ENCODE data around the gene ADCY7. TPM values are rescaled to one million over a fixed set of nuclear protein-coding genes. Genes with fewer than 3 reads are reported as not detected.

The ADCY7 gene
- total RNA-seq, 1 donor from 2014 or later: 128 TPM

DNA sequence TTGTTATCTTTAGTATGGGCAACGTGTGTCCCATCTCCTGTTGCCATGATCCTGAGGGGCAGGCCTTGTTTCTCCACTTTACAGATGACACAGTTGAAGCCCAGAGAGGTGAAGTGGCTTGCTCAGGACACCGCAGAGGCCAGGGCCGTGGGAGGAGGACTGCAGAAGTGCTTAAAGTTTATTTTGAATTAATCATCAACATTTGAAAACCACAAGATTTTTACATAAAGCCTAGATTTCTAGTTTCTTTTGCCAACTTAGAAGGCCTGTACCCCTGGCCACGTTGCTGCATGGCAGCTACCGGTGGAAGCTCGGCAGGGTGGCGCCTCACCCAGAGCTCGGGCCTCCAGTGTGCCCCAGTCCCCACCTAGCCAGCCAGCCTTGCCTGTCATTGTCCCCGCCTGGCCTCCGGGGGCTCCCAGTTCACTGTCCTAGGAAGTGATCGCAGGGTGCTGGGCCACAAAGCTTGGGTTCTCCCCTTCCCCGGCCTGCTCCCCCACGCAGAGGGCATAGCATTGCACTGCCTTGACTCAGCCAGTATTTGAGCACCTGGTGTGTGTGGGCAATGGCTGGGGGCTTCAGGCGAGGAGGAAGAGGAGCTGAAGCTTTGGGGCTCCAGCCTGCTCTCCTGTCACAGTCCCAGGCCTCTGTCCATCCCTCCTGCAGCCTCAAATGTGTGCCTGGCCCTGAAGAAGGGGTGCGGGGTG, 14.8 kb upstream of the ADCY7 start:
- Mint-ChIP-seq H3K9me3 (no peaks in the 10 kb centered on the region), H3K27ac (no peak overlapping the region), H3K27me3 (no peaks in the 10 kb centered on the region), H3K4me3 (no peak overlapping the region), H3K36me3 (ENCODE audit: low read depth) (no peaks in the 10 kb centered on the region), H3K4me1 (peaks cover 5% of the 10 kb centered on the region)
- TF ChIP-seq, protein P1, sequence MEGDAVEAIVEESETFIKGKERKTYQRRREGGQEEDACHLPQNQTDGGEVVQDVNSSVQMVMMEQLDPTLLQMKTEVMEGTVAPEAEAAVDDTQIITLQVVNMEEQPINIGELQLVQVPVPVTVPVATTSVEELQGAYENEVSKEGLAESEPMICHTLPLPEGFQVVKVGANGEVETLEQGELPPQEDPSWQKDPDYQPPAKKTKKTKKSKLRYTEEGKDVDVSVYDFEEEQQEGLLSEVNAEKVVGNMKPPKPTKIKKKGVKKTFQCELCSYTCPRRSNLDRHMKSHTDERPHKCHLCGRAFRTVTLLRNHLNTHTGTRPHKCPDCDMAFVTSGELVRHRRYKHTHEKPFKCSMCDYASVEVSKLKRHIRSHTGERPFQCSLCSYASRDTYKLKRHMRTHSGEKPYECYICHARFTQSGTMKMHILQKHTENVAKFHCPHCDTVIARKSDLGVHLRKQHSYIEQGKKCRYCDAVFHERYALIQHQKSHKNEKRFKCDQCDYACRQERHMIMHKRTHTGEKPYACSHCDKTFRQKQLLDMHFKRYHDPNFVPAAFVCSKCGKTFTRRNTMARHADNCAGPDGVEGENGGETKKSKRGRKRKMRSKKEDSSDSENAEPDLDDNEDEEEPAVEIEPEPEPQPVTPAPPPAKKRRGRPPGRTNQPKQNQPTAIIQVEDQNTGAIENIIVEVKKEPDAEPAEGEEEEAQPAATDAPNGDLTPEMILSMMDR (IDR thresholded peaks at IDR 0.05): no peak
- intact Hi-C loops (cut with micrococcal nuclease): no loop called here
- no peak for DNase-seq
- CTCF ChIA-PET: interaction anchor here (1.3 to 1.7 kb wide), 2 partner anchors 22 to 103 kb away, joined by 4 to 5 read pairs; no protein-coding TSS in a partner anchor
- POLR2A ChIA-PET: interaction anchor here (0.6 to 1.0 kb wide), 2 partner anchors 33 to 86 kb away, joined by 3 to 4 read pairs; no protein-coding TSS in a partner anchor
- no peak for ATAC-seq (ENCODE audit: low read depth)

DNA sequence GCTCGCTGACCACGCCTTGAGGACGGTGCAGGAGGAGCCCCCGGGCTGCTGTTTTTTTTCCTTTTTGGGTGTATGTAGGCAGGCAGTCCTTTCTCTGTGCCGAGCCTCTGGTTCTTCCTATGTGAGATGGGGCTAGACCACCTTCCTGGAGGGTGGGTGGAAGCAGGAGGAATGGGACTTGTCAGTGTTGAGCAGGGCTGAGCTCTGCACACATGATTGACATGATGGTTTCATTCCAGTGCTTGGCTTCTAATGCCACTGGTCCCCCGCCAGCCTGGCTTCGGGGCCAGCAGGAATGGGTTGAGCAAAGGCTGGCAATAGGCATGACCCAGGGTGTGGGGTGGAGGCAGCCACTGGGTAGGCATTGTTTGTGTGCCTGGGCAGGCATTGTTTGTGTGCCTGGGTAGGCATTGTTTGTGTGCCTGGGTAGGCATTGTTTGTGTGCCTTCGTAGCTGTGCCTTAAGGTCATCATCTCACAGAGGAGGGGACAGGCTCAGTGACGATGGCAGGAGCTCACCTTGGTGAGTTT, 14.2 kb upstream of the ADCY7 start:
- no peak for DNase-seq
- intact Hi-C loops (cut with micrococcal nuclease): no loop called here
- Mint-ChIP-seq H3K27ac (no peak overlapping the region), H3K9me3 (no peaks in the 10 kb centered on the region), H3K4me1 (peaks cover under 1% of the 10 kb centered on the region), H3K27me3 (no peaks in the 10 kb centered on the region), H3K4me3 (no peak overlapping the region), H3K36me3 (ENCODE audit: low read depth) (no peaks in the 10 kb centered on the region)
- TF ChIP-seq, protein P1 (IDR thresholded peaks at IDR 0.05): no peak
- ChIA-PET CTCF (interaction anchor here (1.7 kb wide), 1 partner anchor 22 kb away, joined by 4 read pairs; no protein-coding TSS in a partner anchor), POLR2A (interaction anchor here (0.6 to 1.0 kb wide), 2 partner anchors 32 to 51 kb away, joined by 3 to 8 read pairs; no protein-coding TSS in a partner anchor)
- ATAC-seq (ENCODE audit: low read depth): no peak

DNA sequence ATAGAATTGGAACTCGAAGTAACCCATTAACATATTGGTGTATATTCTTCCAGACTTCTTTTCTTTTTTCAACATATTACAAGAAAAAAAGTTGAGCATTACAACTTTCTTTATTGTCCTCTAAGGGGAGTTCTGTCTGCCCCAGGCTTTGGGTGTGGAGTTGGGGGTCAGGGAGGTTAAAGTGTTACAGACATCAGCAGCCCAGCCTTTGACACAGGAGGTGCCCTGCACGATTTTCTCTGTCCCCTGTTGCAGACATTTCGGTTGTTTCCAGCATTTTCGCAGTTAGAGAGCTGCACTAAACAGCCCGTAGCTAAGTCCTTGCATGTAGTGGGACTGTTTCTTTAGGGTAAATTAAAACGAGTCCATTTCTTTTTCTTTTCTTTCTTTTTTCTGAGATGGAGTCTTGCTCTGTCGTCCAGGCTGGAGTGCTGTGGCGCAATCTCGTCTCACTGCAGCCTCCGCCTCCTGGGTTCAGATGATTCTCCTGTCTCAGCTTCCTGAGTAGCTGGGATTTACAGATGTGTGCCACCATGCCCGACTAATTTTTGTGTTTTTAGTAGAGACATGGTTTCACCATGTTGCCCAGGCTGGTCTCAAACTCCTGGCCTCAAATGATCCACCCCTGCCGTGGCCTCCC, 13.4 kb upstream of the ADCY7 start:
- CTCF ChIA-PET: no interaction called here

DNA sequence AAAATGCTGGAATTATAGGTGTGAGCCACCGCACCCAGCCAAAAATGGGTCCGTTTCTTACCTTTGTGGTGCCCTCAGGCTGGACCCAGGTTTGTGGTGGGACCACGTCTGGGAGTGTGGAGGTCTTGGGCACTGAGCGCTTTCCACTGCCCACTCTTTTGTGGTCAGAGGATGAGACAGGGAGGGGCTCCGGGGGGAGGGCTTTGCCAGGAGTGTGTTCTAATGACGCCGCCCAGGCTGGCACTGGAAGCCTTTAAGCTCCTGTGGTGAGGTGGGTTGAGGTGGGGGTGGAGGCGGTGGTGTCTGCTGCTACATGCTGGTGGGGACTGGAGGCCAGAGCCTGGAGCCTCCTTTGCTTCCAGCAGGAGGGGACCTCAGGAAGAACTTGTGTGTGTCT, 12.8 kb upstream of the ADCY7 start:
- no peak overlapping the region for H3K4me3 Mint-ChIP-seq
- no peaks in the 10 kb centered on the region for H3K4me1 Mint-ChIP-seq
- no peak for DNase-seq
- intact Hi-C loops (cut with micrococcal nuclease): no loop called here
- no peak for ATAC-seq (ENCODE audit: low read depth)
- TF ChIP-seq, protein P1 (IDR thresholded peaks at IDR 0.05): no peak
- ChIA-PET POLR2A (no interaction called here), CTCF (no interaction called here)
- H3K9me3 Mint-ChIP-seq: no peaks in the 10 kb centered on the region
- H3K27me3 Mint-ChIP-seq: no peaks in the 10 kb centered on the region
- no peak overlapping the region for H3K27ac Mint-ChIP-seq
- no peaks in the 10 kb centered on the region for H3K36me3 Mint-ChIP-seq (ENCODE audit: low read depth)

More for the DNA sequence above, 13.4 kb upstream of the ADCY7 start:
- Mint-ChIP-seq H3K27ac (no peak overlapping the region), H3K4me1 (no peaks in the 10 kb centered on the region), H3K36me3 (ENCODE audit: low read depth) (no peaks in the 10 kb centered on the region), H3K4me3 (no peak overlapping the region), H3K9me3 (no peaks in the 10 kb centered on the region), H3K27me3 (no peaks in the 10 kb centered on the region)
- intact Hi-C loops (cut with micrococcal nuclease): no loop called here
- POLR2A ChIA-PET: no interaction called here
- ATAC-seq (ENCODE audit: low read depth): no peak
- no peak for DNase-seq
- TF ChIP-seq, protein P1 (IDR thresholded peaks at IDR 0.05): no peak

DNA sequence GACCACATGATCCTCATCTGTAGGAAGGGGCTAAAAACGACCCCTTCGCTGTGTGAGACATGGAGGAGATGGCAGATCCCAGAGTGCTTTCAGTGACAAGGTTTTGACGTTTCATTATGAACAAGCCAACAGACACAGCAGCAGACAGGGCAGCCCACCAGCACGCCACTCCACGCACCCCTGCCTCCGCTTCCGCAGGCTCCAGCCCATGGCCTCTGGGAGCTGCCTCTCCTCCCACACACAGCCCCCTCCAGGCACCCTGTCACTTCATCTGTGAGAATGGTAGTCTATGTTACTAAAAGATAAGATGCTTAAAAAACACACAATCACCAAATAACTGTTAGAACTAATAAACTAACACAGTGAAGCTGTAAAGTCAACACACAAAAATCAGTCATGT, 12.3 kb upstream of the ADCY7 start:
- TF ChIP-seq, protein P1 (IDR thresholded peaks at IDR 0.05): no peak
- Mint-ChIP-seq H3K4me3 (no peak overlapping the region), H3K36me3 (ENCODE audit: low read depth) (no peaks in the 10 kb centered on the region), H3K9me3 (no peaks in the 10 kb centered on the region), H3K27ac (no peak overlapping the region), H3K4me1 (no peaks in the 10 kb centered on the region), H3K27me3 (no peaks in the 10 kb centered on the region)
- ChIA-PET CTCF (no interaction called here), POLR2A (interaction anchor here (1.7 kb wide), 1 partner anchor 21 kb away, joined by 7 read pairs; no protein-coding TSS in a partner anchor)
- intact Hi-C loops (cut with micrococcal nuclease): no loop called here
- DNase-seq: no peak
- ATAC-seq (ENCODE audit: low read depth): no peak

All from activated B cell treated with CpG ODN at 0.5 μM for 24 hours (primary cell).